Globus pallidus (tissue), 1 donor: ENCODE data around the gene ACAD10.
"Not testable (repeated sequence)": the region's sequence is repeated elsewhere in the genome, so short reads cannot be mapped to it uniquely, and the experiment has no call there.

ENCODE experiments used
- DNase-seq: peaks from one replicate; pipeline ENCODE4 v3.0.0-alpha.2; 2015; ENCODE audit warnings: low spot score

ACAD10 gene

DNA sequence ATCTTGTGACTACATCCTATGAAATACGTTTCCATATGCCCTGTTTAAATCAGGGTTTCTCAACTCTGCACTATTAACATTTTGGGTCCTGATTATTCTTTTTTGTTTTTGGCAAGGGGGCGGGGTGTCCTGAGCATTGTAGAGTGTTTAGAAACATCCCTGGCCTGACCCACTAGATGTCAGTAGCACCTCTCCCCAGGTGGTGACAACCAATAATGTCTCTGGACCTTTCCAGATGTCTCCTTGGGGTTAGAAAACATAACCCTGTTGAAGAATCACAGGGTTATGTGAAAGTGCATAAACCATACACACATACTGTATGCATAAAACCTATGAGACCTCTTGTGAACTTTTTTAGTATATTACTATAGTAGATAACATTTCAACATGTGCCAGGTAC, 1.4 kb downstream of the ACAD10 start:
- no peak for DNase-seq

DNA sequence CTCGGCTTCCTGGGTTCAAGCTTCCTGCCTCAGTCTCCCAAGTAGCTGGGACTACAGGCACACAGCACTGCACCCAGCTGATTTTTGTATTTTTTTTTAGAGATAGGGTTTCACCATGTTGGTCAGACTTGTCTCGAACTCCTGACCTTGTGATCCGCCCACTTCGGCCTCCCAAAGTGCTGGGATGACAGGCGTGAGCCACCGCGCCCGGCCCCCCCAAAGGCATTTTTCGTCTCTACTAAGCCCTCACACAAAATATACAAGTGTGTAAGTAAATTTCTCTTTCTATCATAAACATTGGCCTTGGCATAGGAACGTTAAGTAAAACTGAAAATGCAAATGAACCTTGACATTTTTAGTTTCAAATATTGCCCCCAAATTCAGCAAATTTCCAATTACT, 2.1 kb downstream of the ACAD10 start:
- no peak for DNase-seq

- no peak for DNase-seq
These were observed 5.4 kb downstream of the ACAD10 start for GRCh38 chr12:111691262-111691661.

- DNase-seq, result no peak
These were observed 6.8 kb downstream of the ACAD10 start for GRCh38 chr12:111692575-111693210.

DNA sequence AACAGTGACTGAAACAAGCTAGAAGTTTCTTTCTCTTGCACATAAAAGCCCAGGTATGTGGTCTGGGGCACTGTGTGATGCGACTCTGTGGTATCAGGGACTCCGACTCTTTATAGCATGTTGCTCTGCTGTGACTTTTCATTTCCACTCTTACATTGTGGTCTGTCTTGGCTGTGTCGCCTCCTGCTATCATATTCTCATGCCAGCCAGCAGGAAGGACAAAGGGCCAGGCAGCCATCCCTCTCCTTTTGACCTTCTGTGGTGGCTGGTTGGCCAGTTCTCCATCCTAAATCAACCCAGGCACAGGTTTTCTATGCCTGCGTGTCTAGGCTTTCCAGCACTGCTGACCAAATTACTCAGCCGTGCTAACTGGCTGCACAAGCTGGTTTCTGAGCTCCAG, 8.0 kb downstream of the ACAD10 start:
- no peak for DNase-seq

DNA sequence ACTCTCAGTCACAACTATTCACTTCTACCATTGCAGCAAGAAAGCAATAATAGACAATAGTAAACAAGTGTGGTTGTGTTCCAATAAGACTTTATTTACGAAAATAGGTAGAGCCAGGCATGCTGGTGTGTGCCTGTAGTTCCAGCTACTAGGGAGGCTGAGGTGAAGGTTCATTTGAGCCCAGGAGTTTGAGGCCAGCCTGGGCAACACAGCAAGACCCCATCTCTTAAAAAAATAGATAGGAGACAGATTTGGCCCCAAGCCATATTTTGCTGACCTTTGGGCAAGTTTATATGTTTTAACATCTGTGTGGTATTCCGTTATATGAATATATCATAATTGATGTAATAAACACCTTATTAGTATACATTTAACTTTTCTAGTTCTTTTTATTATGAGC, 14.1 kb downstream of the ACAD10 start:
- no peak for DNase-seq

DNA sequence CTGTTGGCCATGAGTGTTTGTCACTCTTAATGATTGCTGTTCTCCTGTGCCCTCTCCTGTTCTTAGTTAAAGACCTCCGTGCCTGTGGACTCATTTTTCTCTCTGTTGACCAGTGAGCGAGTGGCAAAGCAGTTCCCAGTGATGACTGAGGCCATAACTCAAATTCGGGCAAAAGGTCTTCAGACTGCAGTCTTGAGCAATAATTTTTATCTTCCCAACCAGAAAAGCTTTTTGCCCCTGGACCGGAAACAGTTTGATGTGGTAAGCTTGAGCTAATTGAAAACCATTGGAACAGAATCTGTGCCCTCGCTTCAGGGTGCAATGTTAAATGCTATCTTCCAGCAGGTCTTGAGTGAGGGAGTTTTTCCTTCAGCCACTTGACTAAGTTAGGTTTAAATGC, 19.8 kb downstream of the ACAD10 start:
- DNase-seq, result no peak

DNA sequence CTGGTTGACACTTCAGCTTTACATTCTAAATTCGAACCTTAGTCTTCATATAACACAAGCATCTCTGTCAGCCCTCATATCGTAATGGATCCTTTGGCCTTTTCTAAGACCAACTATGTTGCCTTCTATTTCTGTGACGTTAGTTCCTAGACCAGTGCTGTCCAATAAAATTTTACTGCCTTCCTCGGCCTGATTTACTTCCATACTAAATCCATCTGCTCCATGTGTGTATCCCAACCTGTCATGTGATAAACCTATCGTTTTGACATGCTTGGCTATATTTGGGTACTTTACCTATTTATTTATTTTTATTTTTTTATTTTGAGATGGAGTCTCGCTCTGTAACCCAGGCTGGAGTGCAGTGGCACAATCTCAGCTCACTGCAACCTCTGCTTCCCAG, 20.3 kb downstream of the ACAD10 start:
- no peak for DNase-seq

DNA sequence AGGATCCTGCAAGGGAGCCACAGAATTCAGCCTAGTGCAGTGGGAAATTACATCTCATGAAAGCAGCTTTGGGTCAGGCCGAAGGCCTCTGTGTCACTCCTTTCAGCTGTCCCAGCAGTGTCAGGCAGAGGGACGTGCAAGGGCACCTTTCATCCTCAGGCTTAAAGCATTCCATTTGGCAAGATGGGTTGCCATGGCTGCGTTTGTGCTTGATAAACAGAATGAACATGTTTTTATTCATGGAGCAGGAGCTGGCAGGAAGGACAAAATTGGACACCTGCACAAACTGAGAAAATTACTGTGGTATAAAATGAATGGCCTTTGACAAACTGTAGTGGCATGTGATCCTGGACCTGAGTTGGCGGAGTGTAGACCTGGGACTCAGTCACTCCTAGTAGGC, 29.4 kb downstream of the ACAD10 start:
- no peak for DNase-seq

DNA sequence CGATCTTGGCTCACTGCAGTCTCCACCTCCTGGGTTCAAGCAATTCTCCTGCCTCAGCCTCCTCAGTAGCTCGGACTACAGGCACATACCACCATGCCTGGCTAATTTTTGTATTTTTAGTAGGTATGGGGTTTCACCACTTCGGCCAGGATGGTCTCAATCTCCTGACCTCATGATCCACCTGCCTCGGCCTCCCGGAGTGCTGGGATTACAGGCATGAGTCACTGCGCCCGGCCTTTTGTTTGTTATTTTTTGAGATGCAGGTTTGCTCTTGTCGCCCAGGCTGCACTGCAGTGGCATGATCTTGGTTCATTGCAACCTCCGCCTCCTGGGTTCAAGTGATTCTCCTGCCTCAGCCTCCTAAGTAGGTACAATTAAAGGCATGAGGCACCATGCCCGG, 33.5 kb downstream of the ACAD10 start:
- DNase-seq, result not testable (repeated sequence)

- no peak for DNase-seq
These were observed 34.6 kb downstream of the ACAD10 start for GRCh38 chr12:111720457-111720856.

DNA sequence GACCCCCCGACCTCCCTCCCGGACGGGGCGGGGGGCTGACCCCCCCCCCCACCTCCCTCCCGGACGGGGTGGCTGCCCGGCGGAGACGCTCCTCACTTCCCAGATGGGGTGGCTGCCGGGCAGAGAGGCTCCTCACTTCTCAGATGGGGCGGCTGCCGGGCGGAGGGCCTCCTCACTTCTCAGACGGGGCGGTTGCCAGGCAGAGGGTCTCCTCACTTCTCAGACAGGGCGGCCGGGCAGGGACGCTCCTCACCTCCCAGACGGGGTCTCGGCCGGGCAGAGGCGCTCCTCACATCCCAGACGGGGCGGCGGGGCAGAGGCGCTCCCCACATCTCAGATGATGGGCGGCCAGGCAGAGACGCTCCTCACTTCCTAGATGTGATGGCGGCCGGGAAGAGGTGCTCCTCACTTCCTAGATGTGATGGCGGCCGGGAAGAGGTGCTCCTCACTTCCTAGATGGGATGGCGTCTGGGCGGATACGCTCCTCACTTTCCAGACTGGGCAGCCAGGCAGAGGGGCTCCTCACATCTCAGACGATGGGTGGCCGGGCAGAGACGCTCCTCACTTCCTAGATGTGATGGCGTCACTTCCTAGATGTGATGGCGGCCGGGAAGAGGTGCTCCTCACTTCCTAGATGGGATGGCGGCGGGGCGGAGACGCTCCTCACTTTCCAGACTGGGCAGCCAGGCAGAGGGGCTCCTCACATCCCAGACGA, 38.0 kb downstream of the ACAD10 start:
- DNase-seq, result not testable (repeated sequence)

GRCh38 chr12:111728795-111729194, 42.9 kb downstream of the ACAD10 start:
- no peak for DNase-seq

DNA sequence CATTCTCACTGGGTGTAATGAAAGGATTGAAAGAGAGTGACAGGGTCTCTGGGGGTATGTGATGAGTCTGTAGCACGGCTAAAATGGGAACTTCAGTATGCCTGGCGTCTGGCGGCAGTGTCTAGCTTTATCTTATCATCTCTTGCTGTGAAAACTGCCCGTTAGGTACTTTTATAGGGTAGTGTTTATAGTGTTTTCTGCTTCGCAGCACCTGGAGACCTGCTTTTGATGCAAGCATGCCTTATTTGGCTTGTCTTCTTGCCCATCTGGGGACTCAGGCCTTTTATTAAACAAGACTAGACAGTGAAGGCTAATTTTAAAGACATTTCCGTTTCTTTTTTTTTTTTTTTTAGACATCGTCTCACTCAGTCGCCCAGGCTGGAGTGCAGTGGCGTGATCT, 44.6 kb downstream of the ACAD10 start:
- DNase-seq, result no peak

DNA sequence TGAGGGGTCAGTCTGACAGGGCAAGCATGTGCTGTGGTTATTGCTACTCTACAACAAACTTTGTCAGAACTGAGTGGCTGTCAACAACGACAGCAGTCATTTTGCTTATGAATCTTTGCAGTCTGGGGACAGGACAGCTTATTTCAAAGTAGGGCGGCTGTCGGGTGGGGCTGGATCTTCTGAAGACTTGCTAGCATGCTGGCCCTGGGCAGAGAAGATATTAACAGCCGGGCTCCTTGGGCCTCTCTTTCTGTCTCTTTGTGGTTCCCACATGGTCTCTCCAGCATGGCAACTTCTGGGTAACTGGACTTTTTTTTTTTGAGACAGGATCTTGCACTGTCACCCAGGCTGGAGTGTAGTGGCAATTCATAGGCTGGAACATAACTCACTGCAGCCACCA, 46.9 kb downstream of the ACAD10 start:
- no peak for DNase-seq

GRCh38 chr12:111733340-111733915, 47.6 kb downstream of the ACAD10 start:
- DNase-seq, result no peak

- DNase-seq, result not testable (repeated sequence)
These were observed 53.7 kb downstream of the ACAD10 start for GRCh38 chr12:111739524-111739923.

DNA sequence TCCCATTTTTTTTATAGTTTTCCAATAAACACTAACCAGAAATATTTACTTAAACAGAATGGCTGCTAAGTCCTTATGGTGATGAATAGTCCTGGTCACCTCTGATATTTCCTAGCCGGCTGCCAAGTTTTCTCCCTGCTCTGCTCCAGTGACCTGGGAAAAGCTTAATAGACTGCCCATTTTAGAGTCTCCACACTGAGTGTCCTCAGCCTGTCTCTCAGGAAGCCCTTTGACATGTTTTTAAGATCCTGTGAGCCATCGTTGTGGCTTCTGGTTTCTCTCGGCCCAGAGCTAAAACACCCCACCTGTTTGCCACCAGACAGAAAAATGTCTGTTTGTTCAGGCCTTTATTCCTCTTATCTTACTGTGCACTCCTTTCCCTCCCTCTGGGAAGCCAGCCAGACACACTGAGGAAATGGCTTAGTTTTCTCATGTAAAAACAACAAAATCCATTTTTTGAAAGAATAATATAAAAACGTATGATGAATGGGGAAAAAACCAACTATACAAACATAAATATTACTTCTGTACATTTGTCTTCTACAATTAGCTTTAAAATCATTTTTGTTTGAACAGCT, 55.5 kb downstream of the ACAD10 start:
- DNase-seq, result no peak

DNA sequence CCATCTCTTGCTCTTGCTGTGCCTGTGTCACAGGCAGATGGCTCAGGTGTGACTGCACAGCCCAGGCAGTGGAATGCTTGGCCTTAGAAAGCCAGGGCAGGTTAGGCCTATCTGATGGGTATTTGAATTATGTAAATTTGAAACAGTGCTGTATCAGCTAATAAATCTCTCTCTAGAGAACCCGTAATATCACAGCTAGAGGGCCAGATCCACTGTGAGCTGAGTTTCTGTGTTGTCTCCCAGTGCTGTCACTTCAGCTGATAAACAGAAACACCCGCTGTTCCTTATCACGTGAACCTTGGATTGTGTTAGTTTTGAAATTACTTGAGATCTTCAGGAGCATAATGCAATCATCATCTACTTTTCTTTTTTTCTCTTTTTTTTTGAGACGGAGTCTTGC, 59.4 kb downstream of the ACAD10 start:
- no peak for DNase-seq

GRCh38 chr12:111747333-111747732, 61.5 kb downstream of the ACAD10 start:
- no peak for DNase-seq

DNA sequence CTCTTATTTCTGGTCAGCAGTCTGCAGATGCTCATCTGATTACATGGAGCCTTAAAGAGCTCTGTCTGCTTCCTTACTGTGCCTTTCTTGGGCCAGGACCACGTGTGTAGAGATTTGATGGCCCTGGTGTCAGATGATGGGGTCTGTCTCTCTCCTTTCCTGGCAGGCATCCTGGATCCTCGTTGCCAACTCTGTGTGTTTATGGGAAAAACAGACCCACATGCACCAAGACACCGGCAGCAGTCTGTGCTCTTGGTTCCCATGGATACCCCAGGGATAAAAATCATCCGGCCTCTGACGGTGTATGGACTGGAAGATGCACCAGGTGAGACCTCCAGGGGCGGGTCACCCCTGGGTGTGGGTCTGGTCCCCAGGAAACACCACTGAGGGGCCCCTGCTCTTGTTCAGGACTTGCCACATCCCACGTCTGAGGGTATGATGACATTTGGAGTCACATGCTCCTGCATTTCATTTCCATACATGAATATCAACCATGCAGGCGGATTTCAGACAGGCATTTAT, 62.4 kb downstream of the ACAD10 start:
- DNase-seq, result no peak

GRCh38 chr12:111748867-111749266, 63.0 kb downstream of the ACAD10 start:
- DNase-seq, result no peak

GRCh38 chr12:111749391-111749790, 63.5 kb downstream of the ACAD10 start:
- no peak for DNase-seq
